GM12878 (cell line): ENCODE results near the gene MAPKBP1. TPM values are rescaled to one million over a fixed set of nuclear protein-coding genes. Genes with fewer than 3 reads are reported as not detected.

Source experiments
- ATAC-seq: fragments of 200-7000 bp; cut with Tn5 transposase; 3 replicates; pipeline ENCODE4 v1.9.1; 2020; ENCODE audit warnings: mild to moderate bottlenecking, moderate library complexity
- BruUV-seq: library from RNA; stranded (reverse); fragments of 400-500 nt; replicated peaks from 2 replicates; lab custom pipeline; 2021; lab: Mats Ljungman, UMichigan
- CTCF ChIA-PET: fragments of 300-600 bp; sonication (Branson Sonifier 250); formaldehyde crosslinking; extraction: SDS; loops from one replicate; lab custom pipeline; 2021; ENCODE audit warnings: inconsistent platforms; lab: Yijun Ruan, JAX
- POLR2A ChIA-PET: fragments of 350-600 bp; formaldehyde crosslinking; extraction: SDS; loops from one replicate; lab custom pipeline; 2021; ENCODE audit warnings: inconsistent platforms; lab: Charles Lee
- RAD21 ChIA-PET: fragments of 300-600 bp; sonication (Branson Sonifier 250); formaldehyde crosslinking; loops from one replicate; lab custom pipeline; 2023; ENCODE audit warnings: antibody characterized with exemption; ENCODE audit not compliant: unreplicated experiment; lab: Charles Lee
- SMC1A ChIA-PET: fragments of 300-600 bp; sonication (Branson Sonifier 250); formaldehyde crosslinking; loops from one replicate; lab custom pipeline; 2023; ENCODE audit not compliant: unreplicated experiment, uncharacterized antibody; lab: Charles Lee
- DNase-seq: peaks from one replicate; pipeline ENCODE4 v3.0.0-alpha.2; 2011; ENCODE audit warnings: low read depth, low spot score
- FAIRE-seq: peaks from 3 replicates; lab custom pipeline; 2011; peaks lifted over from hg19 to GRCh38; lab: Jason Lieb, UNC
- H2AFZ ChIP-seq: 2 replicates; pipeline ENCODE4 v1.6.0; 2011; ENCODE audit warnings: low read depth, low read length, control low read depth; ENCODE audit not compliant: control insufficient read depth
- H3K27ac ChIP-seq: 2 replicates; pipeline ENCODE4 v1.5.1; 2011; ENCODE audit warnings: control low read depth; ENCODE audit not compliant: control insufficient read depth, insufficient read depth
- H3K27me3 ChIP-seq, 2 experiments: replicated peaks in 1 of 2; 2 replicates each; pipeline versions ENCODE4 v1.6.0 to v1.6.1; 2011; ENCODE audit warnings: low read length in 1 of 2; ENCODE audit not compliant: control insufficient read depth in 2 of 2, insufficient read depth in 2 of 2
- H3K36me3 ChIP-seq, 2 experiments: 2 replicates each; pipeline ENCODE4 v1.5.1; 2011; ENCODE audit warnings: low read length in 1 of 2; ENCODE audit not compliant: control insufficient read depth in 2 of 2, insufficient read depth in 2 of 2
- H3K4me1 ChIP-seq: 2 replicates; pipeline ENCODE4 v1.6.1; 2011; ENCODE audit warnings: mild to moderate bottlenecking, low read length, moderate library complexity, mixed read lengths; ENCODE audit not compliant: control insufficient read depth, insufficient read depth
- H3K4me2 ChIP-seq: 2 replicates; pipeline ENCODE4 v1.6.0; 2011; ENCODE audit warnings: control low read depth; ENCODE audit not compliant: control insufficient read depth, insufficient read depth
- H3K4me3 ChIP-seq: fragments of 200-600 bp; sonication (generic); 2 replicates; pipeline ENCODE4 v1.5.1; 2016
- H3K79me2 ChIP-seq: 2 replicates; pipeline ENCODE4 v1.6.0; 2011; ENCODE audit warnings: low read length; ENCODE audit not compliant: control insufficient read depth, insufficient read depth
- H3K9ac ChIP-seq: 2 replicates; pipeline ENCODE4 v1.8.0; 2011; ENCODE audit warnings: low read length, control low read depth, mixed read lengths; ENCODE audit not compliant: control insufficient read depth, insufficient read depth
- H3K9me3 ChIP-seq: replicated peaks from 3 replicates; pipeline ENCODE4 v1.5.1; 2011; ENCODE audit warnings: mild to moderate bottlenecking, low read length; ENCODE audit not compliant: control insufficient read depth, insufficient read depth
- H4K20me1 ChIP-seq: 2 replicates; pipeline ENCODE4 v1.6.0; 2011; ENCODE audit not compliant: control insufficient read depth, insufficient read depth
- ATF7 ChIP-seq: fragments of 450-650 bp; IDR thresholded peaks from 2 replicates; pipeline ENCODE4 v1.6.1; 2016; ENCODE audit warnings: low read depth, mild to moderate bottlenecking
- BRCA1 ChIP-seq: IDR thresholded peaks from 2 replicates; pipeline ENCODE4 v1.6.1; 2011; ENCODE audit warnings: low read depth, low read length, improper control_type of control experiment
- CREM ChIP-seq: IDR thresholded peaks from 2 replicates; pipeline ENCODE4 v1.6.1; 2014; ENCODE audit warnings: antibody characterized with exemption, low read depth
- ESRRA ChIP-seq: IDR thresholded peaks from 2 replicates; pipeline ENCODE4 v1.6.1; 2012; ENCODE audit warnings: mild to moderate bottlenecking, low read length, improper control_type of control experiment
- HCFC1 ChIP-seq: fragments of 150-350 bp; IDR thresholded peaks from 2 replicates; pipeline ENCODE4 v1.6.1; 2014; ENCODE audit warnings: low read length
- KDM1A ChIP-seq: fragments of 200-600 bp; sonication (generic); IDR thresholded peaks from 2 replicates; pipeline ENCODE4 v1.6.1; 2016; ENCODE audit warnings: borderline replicate concordance
- MTA2 ChIP-seq: fragments of 450-650 bp; IDR thresholded peaks from 2 replicates; pipeline ENCODE4 v1.6.1; 2016; ENCODE audit warnings: low read depth, mild to moderate bottlenecking, moderate library complexity
- NBN ChIP-seq: fragments of 450-650 bp; IDR thresholded peaks from 2 replicates; pipeline ENCODE4 v1.6.1; 2016
- PKNOX1 ChIP-seq: fragments of 450-650 bp; IDR thresholded peaks from 2 replicates; pipeline ENCODE4 v1.6.1; 2016; ENCODE audit warnings: mild to moderate bottlenecking
- POU2F2 ChIP-seq: IDR thresholded peaks from 3 replicates; pipeline ENCODE4 v1.6.1; 2011; ENCODE audit warnings: low read depth, mild to moderate bottlenecking, low read length, borderline replicate concordance
- TARDBP ChIP-seq: IDR thresholded peaks from 2 replicates; pipeline ENCODE4 v1.6.1; 2016; ENCODE audit warnings: borderline replicate concordance
- WRNIP1 ChIP-seq: IDR thresholded peaks from 2 replicates; pipeline ENCODE4 v1.6.1; 2011; ENCODE audit warnings: low read depth, low read length, improper control_type of control experiment, borderline replicate concordance
- ZBTB4 ChIP-seq: fragments of 450-650 bp; formaldehyde crosslinking; IDR thresholded peaks from 2 replicates; pipeline ENCODE4 v1.4.0; 2022; ENCODE audit warnings: mild to moderate bottlenecking, moderate library complexity
- WGBS: methylation state at CpG from one replicate; pipeline ENCODE4 v1.1.6; 2016; ENCODE audit warnings: low lambda C conversion rate; ENCODE audit not compliant: insufficient replicate concordance, insufficient coverage; ENCODE audit errors: missing lambda C conversion rate; 5-methylcytosine and 5-hydroxymethylcytosine counted together
- in situ Hi-C: fragments of 300-500 bp; cut with MboI; formaldehyde crosslinking; loops from 9 replicates; pipeline ENCODE4 v1.14.3; 2018; ENCODE audit warnings: mixed read lengths
- intact Hi-C: fragments of 100-400 bp; cut with micrococcal nuclease; formaldehyde crosslinking; loops from one replicate; pipeline ENCODE4 v1.14.2; 2022; ENCODE audit not compliant: unreplicated experiment
- polyA plus RNA-seq, 11 experiments: library from polyadenylated mRNA; depleted of rRNA in 4 of 11; unstranded in 6 of 11; stranded (reverse) in 5 of 11; fragments of >200 nt; fragmentation: Nextera tagmentation in 4 of 11; fragmentation: Illumina TruSeq in 1 of 11; extraction: Ambion mirVana in 4 of 11; extraction: Trizol in 1 of 11; gene quantifications; 1 replicate in 1 of 11; 2 replicates in 10 of 11; pipeline versions ENCODE4 v1.2.1 to v1.2.3, GENCODE V29; 2011 to 2016; ENCODE audit warnings: inconsistent platforms in 2 of 11, missing spikeins in 2 of 11, low read depth in 1 of 11
- total RNA-seq, 4 experiments: library from RNA; depleted of rRNA in 3 of 4; stranded (reverse); fragments of >200 nt in 3 of 4; fragmentation: Illumina TruSeq in 1 of 4; extraction: Trizol in 1 of 4; gene quantifications; 2 replicates each; pipeline versions ENCODE4 v1.2.1 to v1.2.3, GENCODE V29; 2013 to 2021
- TF ChIP-seq, protein P1 (sequence below): IDR thresholded peaks from 2 replicates; pipeline ENCODE4 v1.6.1; 2012; ENCODE audit warnings: low read length, inconsistent platforms
- TF ChIP-seq, protein P2 (sequence below): IDR thresholded peaks from 2 replicates; pipeline ENCODE4 v1.6.1; 2011; ENCODE audit warnings: borderline replicate concordance, low read depth, mild to moderate bottlenecking, moderate library complexity, low read length; ENCODE audit not compliant: insufficient read depth, poor library complexity, severe bottlenecking
- TF ChIP-seq, protein P3 (sequence below): fragments of 450-650 bp; formaldehyde crosslinking; IDR thresholded peaks from 2 replicates; pipeline ENCODE4 v1.5.0; 2022; ENCODE audit warnings: mild to moderate bottlenecking, missing genetic modification characterization

MAPKBP1 gene
- total and polyA plus RNA-seq, 10 of the 15 experiments (the other 5 are each of a cell fraction or from before 2014, with no cell fraction given), result 0.44 to 19.0 (median 7.3) TPM

DNA sequence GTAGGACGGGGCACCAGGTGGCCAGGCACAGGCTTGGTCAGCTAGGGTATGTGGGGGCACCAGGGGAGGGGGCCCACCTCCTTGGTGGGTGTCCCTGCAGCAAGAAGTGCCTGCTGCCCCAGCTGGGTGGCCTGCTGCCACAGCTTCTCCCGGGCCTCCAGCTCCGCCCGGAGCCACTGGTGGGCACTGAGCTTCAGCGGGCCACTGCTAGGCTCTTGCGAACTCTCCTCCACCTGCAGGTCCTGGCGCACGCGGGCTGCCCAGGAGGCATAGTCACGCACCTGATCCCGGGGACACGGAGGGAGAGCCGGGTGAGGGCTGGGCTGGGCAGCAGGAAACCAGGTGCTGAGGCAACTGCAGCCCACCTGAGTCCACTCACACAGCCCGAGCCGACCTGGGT lies 94.0 kb downstream of the MAPKBP1 start:
- H2AFZ ChIP-seq, result no peak overlapping the region
- no peak overlapping the region for H3K27ac ChIP-seq
- CTCF ChIA-PET, result no interaction called here
- no peak overlapping the region for H3K4me3 ChIP-seq
- H3K9ac ChIP-seq, result no peak overlapping the region
- DNase-seq (no peak), ATAC-seq (no peak), FAIRE-seq (no peak)
- H3K9me3 ChIP-seq, result no peaks in the 10 kb centered on the region
- SMC1A ChIA-PET, result no interaction called here
- H3K27me3 ChIP-seq, result no peaks in the 10 kb centered on the region; a peak in 1 of 4 replicates
- no peaks in the 10 kb centered on the region for H3K79me2 ChIP-seq
- RAD21 ChIA-PET, result no interaction called here
- no peaks in the 10 kb centered on the region for H3K4me1 ChIP-seq
- H3K36me3 ChIP-seq, result no peaks in the 10 kb centered on the region
- in situ Hi-C loops (no loop called here), intact Hi-C loops (no loop called here)
- no TSS peak for BruUV-seq
- POLR2A ChIA-PET, result no interaction called here
- no peaks in the 10 kb centered on the region for H4K20me1 ChIP-seq
- WGBS, result 65% methylated on average over 15 of the region's 15 CpGs
- no peak overlapping the region for H3K4me2 ChIP-seq
- TF ChIP-seq NBN (no peak), HCFC1 (no peak), CREM (no peak), ZBTB4 (no peak), BRCA1 (no peak), POU2F2 (no peak), ATF7 (no peak), PKNOX1 (no peak), ESRRA (no peak), TARDBP (no peak), WRNIP1 (no peak), KDM1A (no peak), MTA2 (no peak)
- TF ChIP-seq, protein P1, sequence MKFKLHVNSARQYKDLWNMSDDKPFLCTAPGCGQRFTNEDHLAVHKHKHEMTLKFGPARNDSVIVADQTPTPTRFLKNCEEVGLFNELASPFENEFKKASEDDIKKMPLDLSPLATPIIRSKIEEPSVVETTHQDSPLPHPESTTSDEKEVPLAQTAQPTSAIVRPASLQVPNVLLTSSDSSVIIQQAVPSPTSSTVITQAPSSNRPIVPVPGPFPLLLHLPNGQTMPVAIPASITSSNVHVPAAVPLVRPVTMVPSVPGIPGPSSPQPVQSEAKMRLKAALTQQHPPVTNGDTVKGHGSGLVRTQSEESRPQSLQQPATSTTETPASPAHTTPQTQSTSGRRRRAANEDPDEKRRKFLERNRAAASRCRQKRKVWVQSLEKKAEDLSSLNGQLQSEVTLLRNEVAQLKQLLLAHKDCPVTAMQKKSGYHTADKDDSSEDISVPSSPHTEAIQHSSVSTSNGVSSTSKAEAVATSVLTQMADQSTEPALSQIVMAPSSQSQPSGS, result no peak
- TF ChIP-seq, protein P2, sequence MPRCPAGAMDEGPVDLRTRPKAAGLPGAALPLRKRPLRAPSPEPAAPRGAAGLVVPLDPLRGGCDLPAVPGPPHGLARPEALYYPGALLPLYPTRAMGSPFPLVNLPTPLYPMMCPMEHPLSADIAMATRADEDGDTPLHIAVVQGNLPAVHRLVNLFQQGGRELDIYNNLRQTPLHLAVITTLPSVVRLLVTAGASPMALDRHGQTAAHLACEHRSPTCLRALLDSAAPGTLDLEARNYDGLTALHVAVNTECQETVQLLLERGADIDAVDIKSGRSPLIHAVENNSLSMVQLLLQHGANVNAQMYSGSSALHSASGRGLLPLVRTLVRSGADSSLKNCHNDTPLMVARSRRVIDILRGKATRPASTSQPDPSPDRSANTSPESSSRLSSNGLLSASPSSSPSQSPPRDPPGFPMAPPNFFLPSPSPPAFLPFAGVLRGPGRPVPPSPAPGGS, result no peak
- TF ChIP-seq, protein P3, sequence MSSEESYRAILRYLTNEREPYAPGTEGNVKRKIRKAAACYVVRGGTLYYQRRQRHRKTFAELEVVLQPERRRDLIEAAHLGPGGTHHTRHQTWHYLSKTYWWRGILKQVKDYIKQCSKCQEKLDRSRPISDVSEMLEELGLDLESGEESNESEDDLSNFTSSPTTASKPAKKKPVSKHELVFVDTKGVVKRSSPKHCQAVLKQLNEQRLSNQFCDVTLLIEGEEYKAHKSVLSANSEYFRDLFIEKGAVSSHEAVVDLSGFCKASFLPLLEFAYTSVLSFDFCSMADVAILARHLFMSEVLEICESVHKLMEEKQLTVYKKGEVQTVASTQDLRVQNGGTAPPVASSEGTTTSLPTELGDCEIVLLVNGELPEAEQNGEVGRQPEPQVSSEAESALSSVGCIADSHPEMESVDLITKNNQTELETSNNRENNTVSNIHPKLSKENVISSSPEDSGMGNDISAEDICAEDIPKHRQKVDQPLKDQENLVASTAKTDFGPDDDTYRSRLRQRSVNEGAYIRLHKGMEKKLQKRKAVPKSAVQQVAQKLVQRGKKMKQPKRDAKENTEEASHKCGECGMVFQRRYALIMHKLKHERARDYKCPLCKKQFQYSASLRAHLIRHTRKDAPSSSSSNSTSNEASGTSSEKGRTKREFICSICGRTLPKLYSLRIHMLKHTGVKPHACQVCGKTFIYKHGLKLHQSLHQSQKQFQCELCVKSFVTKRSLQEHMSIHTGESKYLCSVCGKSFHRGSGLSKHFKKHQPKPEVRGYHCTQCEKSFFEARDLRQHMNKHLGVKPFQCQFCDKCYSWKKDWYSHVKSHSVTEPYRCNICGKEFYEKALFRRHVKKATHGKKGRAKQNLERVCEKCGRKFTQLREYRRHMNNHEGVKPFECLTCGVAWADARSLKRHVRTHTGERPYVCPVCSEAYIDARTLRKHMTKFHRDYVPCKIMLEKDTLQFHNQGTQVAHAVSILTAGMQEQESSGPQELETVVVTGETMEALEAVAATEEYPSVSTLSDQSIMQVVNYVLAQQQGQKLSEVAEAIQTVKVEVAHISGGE (CRISPR knock-in tag), result no peak
